ENCODE results near the gene CORO6.

The CORO6 gene

GRCh38 chr17:29576214-29577000 lies 46.3 kb downstream of the CORO6 start:
- no peak for DNase-seq

- no peak for DNase-seq
Measured at GRCh38 chr17:29575511-29576213, 47.0 kb downstream of the CORO6 start.

- no peak for DNase-seq
Measured at GRCh38 chr17:29574732-29575510, 47.8 kb downstream of the CORO6 start.

DNA sequence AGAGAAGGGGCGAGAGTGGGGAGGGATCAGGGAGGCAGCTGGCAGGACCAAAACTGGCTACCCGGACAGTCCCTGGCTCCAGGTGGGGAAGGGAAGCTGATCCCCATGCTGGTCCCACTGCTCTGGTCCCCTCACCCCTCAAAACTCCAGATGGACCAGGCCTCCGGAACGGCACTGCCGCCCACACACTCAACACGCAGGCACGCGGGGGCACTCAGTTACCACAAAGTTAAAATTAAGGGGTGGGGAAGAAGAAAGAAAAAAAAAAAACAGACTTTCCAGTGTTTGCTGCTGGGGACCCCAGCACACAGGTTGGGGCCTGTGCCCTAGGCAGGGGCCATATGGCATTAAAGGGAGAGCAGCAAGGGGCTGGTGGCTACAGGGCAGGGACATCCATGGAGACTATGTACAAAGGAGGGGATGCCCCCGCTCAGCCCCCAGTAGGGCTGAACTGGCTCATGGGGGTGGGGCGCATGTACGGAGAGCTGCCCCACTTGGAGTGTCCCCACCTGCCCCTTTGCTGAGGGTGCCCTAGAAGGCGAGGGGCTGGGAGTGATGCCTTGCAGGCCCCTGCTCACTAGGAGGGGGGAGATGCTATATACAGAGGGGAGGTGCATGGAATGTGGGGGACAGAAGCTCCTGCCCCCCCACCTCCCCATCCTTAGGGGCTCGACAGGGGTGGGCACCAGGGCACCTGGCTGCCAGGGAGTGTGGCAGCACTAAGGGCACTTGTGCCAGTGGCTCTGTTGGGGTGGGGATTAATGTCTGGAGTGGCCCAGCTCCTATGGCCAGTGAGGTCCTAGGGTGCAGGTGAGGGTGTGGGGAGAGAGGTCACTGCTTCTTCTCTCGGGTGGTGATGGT lies 48.6 kb downstream of the CORO6 start:
- DNase-seq: no peak

- no peak for DNase-seq
Measured at GRCh38 chr17:29573558-29573869, 49.2 kb downstream of the CORO6 start.

DNA sequence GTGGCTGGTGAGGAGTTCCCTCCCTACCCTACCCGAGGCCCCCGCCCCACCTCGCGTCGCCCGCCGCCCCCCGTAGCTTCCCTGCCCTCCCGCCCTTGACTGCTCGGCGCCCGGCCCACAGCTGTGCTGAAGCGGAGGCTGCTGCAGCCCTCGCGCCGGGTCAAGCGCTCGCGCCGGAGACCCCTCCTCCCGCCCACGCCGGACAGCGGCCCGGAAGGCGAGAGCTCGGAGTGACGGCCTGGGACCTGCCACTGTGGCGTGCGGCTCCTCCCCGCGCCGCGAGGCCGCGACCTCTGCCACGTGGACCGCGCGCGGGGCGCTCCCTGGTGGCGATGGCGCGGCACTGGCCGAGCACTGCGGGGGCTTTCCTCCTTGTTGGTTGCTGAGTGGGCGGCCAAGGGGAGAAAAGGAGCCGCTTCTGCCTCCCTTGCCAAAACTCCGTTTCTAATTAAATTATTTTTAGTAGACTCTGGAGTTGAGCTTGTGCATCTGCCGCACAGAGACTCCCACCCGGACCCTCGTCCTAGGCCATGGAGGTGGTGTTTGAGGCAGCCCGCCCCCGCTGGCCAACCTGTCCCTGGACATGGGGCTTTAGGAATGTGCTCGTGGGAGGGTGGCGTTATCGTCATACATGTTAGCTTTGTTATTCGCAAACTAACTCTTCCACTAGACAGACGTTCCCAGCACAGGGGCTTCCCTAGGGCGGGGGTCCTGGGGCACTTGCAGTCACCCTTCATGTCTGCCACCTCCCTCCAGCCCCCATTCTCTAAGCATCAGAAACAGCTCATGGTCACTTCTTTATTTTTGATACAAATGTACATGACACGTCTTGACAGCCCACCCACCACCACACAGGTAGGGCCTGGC lies 49.8 kb downstream of the CORO6 start:
- peak; percentile 44 for DNase-seq

DNA sequence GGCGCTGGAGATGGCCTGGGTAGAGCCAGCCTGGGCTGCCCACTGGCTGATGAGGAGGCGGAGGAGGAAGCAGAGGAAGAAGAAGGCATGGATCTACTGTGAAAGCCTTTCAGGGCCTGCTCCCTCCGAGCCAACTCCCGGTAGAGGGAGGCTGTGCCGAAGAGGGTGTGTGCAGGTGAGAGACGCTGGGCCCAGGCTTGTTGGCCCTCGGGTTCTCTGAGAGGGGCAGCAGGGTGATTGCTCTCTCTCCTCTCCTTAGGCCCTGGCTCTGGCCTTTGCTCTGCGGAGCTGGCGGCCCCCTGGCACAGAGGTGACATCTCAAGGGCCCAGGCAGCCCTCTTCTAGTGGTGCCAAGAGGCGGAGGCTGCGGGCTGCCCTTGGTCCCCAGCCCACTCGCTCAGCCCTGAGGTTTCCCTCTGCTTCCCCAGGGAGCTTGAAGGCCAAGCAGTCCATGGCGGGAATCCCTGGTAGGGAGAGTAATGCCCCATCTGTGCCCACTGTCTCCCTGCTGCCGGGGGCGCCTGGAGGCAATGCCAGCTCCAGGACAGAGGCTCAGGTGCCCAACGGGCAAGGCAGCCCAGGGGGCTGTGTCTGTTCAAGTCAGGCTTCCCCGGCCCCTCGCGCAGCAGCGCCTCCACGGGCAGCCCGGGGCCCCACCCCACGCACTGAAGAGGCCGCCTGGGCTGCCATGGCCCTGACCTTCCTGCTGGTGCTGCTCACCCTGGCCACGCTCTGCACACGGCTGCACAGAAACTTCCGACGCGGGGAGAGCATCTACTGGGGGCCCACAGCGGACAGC lies 50.6 kb downstream of the CORO6 start:
- no peak for DNase-seq

DNA sequence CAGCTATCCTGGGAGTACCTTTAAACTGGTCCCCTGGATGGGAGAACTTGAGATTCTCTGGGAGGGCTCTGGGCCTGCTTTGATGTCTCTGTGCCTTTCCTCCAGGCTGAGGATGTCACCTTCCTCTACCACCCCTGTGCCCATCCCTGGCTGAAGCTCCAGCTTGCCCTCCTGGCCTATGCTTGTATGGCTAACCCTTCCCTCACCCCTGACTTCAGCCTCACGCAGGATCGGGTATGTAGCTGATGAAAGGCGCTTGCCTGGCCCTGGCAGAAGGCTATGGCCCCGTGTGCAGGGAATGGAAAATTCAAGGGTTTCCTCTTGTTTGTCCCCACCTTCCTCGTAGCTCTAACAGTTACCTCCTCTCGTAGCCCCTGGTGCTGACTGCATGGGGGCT lies 51.2 kb downstream of the CORO6 start:
- no peak for DNase-seq

DNA sequence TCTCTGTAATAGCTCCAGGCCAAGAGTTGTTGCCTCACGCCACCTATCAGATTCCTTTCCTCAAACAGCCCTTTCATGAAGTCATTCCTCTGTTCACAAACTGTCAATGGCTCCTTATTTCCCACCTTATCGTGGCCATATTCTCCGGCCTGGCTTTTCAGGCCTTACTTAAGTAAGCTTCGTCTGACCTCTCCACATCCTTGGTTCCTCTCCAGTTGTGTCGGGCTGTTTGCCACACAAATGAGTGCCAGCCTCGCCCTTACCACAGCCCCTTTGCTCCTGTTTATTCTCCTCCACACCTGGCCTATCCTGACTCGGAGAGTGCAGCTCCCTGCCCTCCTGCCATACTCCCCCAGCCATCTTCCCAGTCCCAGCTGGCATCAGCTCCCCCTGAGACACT lies 52.2 kb downstream of the CORO6 start:
- DNase-seq: no peak

DNA sequence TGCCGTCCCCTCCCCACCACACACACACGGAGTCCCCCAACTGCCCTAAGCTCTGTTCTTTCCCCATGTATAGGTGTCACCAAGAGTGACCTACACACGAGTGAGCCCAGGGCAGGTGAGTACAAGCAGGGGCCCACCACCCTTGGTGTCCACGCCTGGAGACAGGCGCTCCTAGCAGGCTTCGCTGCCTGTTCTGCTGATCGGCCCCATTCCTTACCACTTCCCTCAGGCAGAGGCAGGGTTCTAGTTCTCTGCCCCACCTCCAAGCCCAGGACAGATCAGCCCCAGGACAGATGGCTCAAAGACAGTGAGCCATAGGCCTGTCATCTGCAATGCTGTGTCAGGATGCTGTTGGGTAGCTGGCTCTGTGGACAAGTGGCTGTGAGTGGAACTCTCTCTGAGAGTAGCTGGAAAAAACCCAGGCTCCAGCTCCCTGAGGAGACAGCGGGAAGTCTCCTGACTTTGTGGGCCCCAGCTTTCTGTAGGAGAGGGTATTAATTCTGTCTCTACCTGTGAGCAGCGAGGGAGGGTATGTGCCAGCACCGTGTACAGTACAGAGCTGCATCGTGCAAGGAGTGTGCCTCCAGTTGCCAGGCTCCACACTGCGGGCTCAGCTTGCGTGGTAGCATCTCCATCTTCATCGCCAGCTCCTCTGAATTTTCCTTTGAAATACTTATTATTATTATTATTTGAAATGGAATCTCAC lies 53.3 kb downstream of the CORO6 start:
- no peak for DNase-seq

- DNase-seq: peak; percentile 80
Measured at GRCh38 chr17:29568331-29569244, 54.1 kb downstream of the CORO6 start, which contains the start of gene TP53I13. Gene TP53I13, plus strand, starts transcription at chr17:29568701. Its CDS starts 58 bp downstream, at chr17:29568759.

DNA sequence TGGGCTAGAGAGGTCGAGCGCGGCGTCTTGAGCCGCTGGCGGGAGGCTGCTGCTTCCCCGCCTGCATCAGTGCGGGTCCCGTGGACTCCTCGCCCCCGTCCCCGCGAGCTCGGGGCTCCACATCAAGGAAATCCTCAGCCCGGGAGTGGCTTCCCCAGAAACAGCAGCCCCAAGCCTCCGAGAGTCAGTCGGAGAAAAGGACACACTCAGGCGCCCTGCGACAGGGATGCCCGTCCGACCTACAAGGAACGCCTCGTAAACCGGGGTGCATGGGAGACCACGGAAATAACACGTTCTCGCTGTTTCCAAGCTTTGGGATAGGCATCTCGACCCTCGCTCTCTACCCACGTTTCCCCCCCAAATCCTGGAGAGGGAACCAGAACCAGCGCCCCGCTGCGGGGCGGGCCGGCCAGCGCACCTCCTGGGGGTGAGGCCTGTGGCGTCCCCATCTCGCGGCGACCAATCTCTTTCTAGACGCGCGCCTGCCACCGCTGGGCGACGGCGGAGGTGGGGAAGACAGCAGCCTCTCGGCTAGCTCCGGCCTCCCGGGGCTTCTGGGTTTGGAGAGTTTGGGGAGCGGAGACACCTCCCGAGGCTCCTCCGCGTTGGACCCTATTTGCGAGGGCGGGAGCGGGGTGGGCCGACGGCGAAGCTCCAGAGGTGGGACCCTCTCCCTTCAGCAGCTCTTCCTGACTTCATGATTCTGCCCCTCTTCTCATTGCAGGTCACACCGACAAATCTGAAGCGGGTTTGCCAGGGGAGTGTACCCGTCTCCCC lies 55.0 kb downstream of the CORO6 start:
- peak; percentile 72 for DNase-seq

DNA sequence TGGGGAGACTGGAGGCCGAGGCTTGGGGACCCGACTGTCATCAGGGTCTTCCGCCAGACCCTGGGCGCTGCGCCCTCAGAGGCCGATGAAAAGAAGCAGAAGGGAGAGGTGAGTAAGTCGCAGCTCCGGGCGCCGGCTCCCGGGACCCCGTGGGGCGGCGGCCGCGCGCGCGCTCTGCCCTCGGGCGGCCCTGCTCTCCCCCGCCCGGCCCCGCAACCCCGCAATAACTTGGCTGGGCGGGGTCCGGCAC lies 55.5 kb downstream of the CORO6 start:
- no peak for DNase-seq

DNA sequence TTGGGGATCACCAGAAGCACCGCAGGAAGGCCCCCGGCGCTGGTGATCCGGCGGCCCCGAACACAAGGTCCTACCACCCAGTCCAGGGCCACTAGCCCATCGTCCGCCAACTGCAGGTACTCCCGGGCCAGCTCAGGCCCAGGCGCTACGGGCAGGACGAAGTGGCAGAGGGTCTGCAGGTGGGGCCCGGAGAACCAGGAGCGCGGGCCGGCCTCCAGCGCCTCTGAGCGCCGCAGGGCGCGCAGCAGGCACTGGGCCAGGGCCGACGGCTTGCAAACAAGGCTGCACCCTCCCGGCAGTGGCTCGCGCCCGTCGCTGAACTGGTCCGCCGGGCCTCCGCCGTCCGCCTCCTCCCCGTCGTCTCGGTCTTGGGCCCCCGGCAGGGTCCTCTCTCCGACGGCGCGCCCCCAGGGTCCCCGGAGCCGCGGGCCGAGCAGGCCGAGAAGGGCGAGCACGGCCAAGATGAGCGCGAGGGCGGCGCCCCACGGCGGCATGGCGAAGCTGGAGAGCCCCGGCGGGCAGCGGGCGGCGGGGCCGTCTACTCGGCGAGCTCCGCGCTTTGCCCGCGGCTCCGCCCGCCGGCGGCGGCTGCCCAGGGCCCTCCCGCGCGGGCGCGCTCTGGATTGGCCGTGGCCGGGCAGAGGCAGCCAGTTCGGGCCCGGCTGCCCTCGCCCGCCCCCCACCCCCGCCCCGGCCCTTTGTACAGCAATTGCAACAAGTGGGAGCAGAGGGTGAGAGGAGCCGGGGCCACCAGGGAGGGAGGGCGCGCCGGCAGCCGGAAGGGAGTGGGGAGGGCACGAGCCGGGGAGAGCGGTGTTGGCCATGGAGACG lies 56.0 kb downstream of the CORO6 start, which contains the start of gene ABHD15:
Gene ABHD15, minus strand, starts transcription at position 565 of the 831 bp plus-strand sequence. Its CDS starts 71 bp downstream, at position 494.
- peak; percentile 59 for DNase-seq

GRCh38 chr17:29565643-29566472 lies 56.9 kb downstream of the CORO6 start:
- DNase-seq: peak; percentile 56

Measured in central memory CD4-positive, alpha-beta T cell (primary cell).